Right atrium auricular region (tissue), 2 donors: ENCODE data around the gene ADSS1. TPM values are rescaled to one million over a fixed set of nuclear protein-coding genes. Genes with fewer than 3 reads are reported as not detected.

Source experiments
- DNase-seq: peaks from one replicate; pipeline ENCODE4 v3.0.0-alpha.2; 2019; ENCODE audit warnings: low spot score
- H3K27ac ChIP-seq, 2 donors: fragments of 200-600 bp; sonication (generic); 1 replicate in 1 of 2; 2 replicates in 1 of 2; pipeline ENCODE4 v1.5.1; 2016 to 2019
- H3K27me3 ChIP-seq, 2 donors: fragments of 200-600 bp; sonication (generic); one replicate each; pipeline versions ENCODE4 v1.5.1 to v1.6.0; 2017 to 2019
- H3K36me3 ChIP-seq: fragments of 200-600 bp; sonication (generic); one replicate; pipeline ENCODE4 v1.5.1; 2016
- H3K4me1 ChIP-seq, 2 donors: fragments of 200-600 bp; sonication (generic); one replicate each; pipeline versions ENCODE4 v1.5.1 to v1.6.0; 2017 to 2019
- H3K4me3 ChIP-seq, 2 donors: fragments of 200-600 bp; sonication (generic); 1 replicate in 1 of 2; 2 replicates in 1 of 2; pipeline ENCODE4 v1.5.1; 2017 to 2019; ENCODE audit warnings: mild to moderate bottlenecking in 1 of 2, moderate library complexity in 1 of 2
- H3K9me3 ChIP-seq, 2 donors: fragments of 200-600 bp; sonication (generic); one replicate each; pipeline ENCODE4 v1.5.1; 2019
- CTCF ChIP-seq, 2 donors: fragments of 200-600 bp; sonication (generic); IDR thresholded peaks; one replicate each; pipeline ENCODE4 v1.5.1; 2019; ENCODE audit warnings: antibody characterized with exemption in 2 of 2
- total RNA-seq, 2 donors: library from RNA; depleted of rRNA; stranded (reverse); fragments of >200 nt; gene quantifications; one replicate each; pipeline ENCODE4 v1.1.0, GENCODE V29; 2016

The ADSS1 gene
- total RNA-seq, 2 donors from 2014 or later = 113 to 158 TPM

- H3K4me1 ChIP-seq = peaks cover 0 to 27% of the 10 kb centered on the region in 2 donors
- no peaks in the 10 kb centered on the region for H3K9me3 ChIP-seq
- H3K27ac ChIP-seq = peak within 1 kb of the TSS; percentile 87
- DNase-seq = peak; percentile 100
- no peak for TF ChIP-seq CTCF (IDR thresholded peaks at IDR 0.05)
- no peaks in the 10 kb centered on the region for H3K27me3 ChIP-seq
- peaks cover 21% of the 10 kb centered on the region for H3K36me3 ChIP-seq
- H3K4me3 ChIP-seq = peak within 1 kb of the TSS; percentile 95 to 100
Measured at GRCh38 chr14:104752735-104753527, 28.9 kb downstream of the ADSS1 start, which contains the start of gene SIVA1. SIVA1 (plus strand) TSS chr14:104753147; CDS start chr14:104753202, 55 bp downstream.

GRCh38 chr14:104753528-104754212 lies 29.6 kb downstream of the ADSS1 start:
- Histone ChIP-seq H3K9me3 (no peaks in the 10 kb centered on the region), H3K4me1 (peaks cover 0 to 27% of the 10 kb centered on the region in 2 donors), H3K4me3 (peak overlapping the region; percentile 95 to 100), H3K36me3 (peaks cover 26% of the 10 kb centered on the region), H3K27ac (peak overlapping the region; percentile 87), H3K27me3 (no peaks in the 10 kb centered on the region)
- no peak for TF ChIP-seq CTCF (IDR thresholded peaks at IDR 0.05)
- DNase-seq = no peak

- H3K4me3 ChIP-seq = peak overlapping the region; percentile 95 to 100
- peaks cover 0 to 27% of the 10 kb centered on the region in 2 donors for H3K4me1 ChIP-seq
- no peaks in the 10 kb centered on the region for H3K27me3 ChIP-seq
- no peak for TF ChIP-seq CTCF (IDR thresholded peaks at IDR 0.05)
- H3K9me3 ChIP-seq = no peaks in the 10 kb centered on the region
- H3K36me3 ChIP-seq = peaks cover 32% of the 10 kb centered on the region
- DNase-seq = no peak
- H3K27ac ChIP-seq = peak overlapping the region in 1 of 2 donors; percentile 87
Measured at GRCh38 chr14:104754213-104754851, 30.3 kb downstream of the ADSS1 start.

- Histone ChIP-seq H3K9me3 (no peaks in the 10 kb centered on the region), H3K27ac (no peak overlapping the region), H3K36me3 (peaks cover 40% of the 10 kb centered on the region), H3K4me1 (peaks cover 0 to 27% of the 10 kb centered on the region in 2 donors), H3K27me3 (no peaks in the 10 kb centered on the region), H3K4me3 (no peak overlapping the region)
- no peak for DNase-seq
- TF ChIP-seq CTCF (IDR thresholded peaks at IDR 0.05) = no peak
Measured at GRCh38 chr14:104755621-104756020, 31.6 kb downstream of the ADSS1 start.

- no peak for DNase-seq
- Histone ChIP-seq H3K27ac (no peak overlapping the region), H3K9me3 (no peaks in the 10 kb centered on the region), H3K4me1 (peaks cover 0 to 27% of the 10 kb centered on the region in 2 donors), H3K27me3 (no peaks in the 10 kb centered on the region), H3K4me3 (no peak overlapping the region), H3K36me3 (peaks cover 40% of the 10 kb centered on the region)
- TF ChIP-seq CTCF (IDR thresholded peaks at IDR 0.05) = no peak
Measured at GRCh38 chr14:104756477-104757237, 32.6 kb downstream of the ADSS1 start.
